Measurements from ENCODE around the gene RNF17.
"Not testable (repeated sequence)": the region's sequence is repeated elsewhere in the genome, so short reads cannot be mapped to it uniquely, and the experiment has no call there.

Gene RNF17, protein sequence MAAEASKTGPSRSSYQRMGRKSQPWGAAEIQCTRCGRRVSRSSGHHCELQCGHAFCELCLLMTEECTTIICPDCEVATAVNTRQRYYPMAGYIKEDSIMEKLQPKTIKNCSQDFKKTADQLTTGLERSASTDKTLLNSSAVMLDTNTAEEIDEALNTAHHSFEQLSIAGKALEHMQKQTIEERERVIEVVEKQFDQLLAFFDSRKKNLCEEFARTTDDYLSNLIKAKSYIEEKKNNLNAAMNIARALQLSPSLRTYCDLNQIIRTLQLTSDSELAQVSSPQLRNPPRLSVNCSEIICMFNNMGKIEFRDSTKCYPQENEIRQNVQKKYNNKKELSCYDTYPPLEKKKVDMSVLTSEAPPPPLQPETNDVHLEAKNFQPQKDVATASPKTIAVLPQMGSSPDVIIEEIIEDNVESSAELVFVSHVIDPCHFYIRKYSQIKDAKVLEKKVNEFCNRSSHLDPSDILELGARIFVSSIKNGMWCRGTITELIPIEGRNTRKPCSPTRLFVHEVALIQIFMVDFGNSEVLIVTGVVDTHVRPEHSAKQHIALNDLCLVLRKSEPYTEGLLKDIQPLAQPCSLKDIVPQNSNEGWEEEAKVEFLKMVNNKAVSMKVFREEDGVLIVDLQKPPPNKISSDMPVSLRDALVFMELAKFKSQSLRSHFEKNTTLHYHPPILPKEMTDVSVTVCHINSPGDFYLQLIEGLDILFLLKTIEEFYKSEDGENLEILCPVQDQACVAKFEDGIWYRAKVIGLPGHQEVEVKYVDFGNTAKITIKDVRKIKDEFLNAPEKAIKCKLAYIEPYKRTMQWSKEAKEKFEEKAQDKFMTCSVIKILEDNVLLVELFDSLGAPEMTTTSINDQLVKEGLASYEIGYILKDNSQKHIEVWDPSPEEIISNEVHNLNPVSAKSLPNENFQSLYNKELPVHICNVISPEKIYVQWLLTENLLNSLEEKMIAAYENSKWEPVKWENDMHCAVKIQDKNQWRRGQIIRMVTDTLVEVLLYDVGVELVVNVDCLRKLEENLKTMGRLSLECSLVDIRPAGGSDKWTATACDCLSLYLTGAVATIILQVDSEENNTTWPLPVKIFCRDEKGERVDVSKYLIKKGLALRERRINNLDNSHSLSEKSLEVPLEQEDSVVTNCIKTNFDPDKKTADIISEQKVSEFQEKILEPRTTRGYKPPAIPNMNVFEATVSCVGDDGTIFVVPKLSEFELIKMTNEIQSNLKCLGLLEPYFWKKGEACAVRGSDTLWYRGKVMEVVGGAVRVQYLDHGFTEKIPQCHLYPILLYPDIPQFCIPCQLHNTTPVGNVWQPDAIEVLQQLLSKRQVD (N-terminal part only)

DNA sequence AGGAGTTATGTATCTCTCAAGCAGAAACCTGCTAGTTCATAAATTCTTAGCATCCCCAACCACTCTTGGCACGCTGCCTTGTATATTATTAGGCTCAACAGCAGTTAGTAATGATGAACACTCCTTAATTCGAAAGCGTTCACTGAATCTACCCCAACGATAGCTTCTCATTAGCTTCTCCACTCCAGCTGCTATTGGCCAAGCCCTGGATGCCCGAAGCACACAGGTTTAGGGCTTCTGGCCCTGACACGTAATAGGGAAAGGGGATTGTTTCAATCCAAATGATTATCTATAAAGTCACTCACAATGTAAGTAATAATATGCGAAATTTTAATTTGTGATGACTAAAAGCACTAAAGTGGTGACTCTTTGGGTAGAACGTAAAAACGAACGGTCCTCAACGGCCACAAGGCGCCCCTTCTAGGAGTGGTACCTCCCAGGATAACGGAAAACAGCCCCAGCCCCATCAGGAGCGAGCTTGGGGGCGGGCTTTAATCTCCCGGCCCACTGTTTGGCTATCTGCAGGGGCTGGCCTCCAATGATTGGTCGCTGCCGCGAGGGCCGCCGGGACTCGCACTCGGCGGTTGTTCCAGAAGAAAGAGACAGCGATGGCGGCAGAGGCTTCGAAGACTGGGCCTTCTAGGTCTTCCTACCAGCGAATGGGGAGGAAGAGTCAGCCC lies at the start of gene RNF17:
Gene RNF17, plus strand, starts transcription at position 574 of the 680 bp plus-strand sequence. Its CDS starts 35 bp downstream, at position 609.
- DNase-seq: peak; percentile 13

DNA sequence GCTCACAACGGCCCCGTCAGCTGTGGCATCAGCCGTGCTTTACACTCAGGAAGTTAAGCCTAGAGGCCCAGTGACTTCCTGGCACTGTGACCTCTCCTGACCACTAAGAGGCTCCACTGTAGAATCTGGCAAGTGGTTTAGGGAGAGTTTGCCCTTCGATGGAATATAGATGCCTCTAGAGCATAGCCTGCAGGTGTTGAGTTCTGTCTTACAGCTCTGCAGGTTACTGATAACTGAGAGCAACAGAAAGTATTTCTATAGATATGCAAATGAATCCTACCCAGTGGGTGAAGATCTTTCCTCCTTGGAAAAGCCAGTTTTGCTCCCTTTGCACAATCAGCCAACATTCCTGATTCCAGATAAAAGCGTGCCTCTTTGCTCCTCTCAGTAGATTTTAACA lies 48.0 kb upstream of the RNF17 start:
- DNase-seq: no peak

DNA sequence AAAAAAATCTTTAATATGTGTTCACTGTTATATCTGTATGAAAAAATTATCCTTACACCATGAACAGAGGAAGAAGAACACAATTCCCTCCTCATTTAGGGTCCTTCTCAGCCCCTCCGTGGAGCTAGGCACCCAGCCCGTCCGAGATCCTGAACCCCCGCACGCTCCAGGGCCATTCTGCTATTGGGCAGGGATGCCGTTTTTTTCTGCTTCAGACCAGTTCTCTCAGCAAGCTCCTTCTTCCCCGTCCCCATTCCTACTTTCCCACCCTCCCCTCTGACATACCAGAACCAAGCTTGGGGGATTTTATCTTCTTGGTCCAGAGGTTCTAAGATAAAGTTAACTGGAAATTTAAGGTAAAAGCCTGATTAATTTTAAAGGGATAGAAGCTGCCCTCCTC lies 47.5 kb upstream of the RNF17 start:
- no peak for DNase-seq

DNA sequence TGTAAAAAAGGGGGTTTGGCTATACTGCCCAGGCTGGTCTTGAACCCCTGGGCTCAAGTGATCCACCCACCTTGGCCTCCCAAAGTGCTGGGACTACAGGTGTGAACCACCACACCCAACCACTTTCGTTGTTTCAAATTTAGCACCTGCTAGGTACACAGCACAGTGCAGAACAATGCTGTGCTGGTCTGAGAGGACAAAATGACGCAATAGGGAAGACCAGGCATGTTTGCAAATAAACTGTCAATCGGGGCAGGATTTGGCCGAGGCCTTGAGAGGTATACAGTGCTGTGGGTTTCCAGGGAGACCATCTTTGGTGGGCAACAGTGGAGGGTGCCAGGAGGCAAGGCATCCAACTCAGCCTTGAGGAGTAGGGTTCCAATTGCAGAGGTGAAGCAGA lies 46.8 kb upstream of the RNF17 start:
- no peak for DNase-seq

DNA sequence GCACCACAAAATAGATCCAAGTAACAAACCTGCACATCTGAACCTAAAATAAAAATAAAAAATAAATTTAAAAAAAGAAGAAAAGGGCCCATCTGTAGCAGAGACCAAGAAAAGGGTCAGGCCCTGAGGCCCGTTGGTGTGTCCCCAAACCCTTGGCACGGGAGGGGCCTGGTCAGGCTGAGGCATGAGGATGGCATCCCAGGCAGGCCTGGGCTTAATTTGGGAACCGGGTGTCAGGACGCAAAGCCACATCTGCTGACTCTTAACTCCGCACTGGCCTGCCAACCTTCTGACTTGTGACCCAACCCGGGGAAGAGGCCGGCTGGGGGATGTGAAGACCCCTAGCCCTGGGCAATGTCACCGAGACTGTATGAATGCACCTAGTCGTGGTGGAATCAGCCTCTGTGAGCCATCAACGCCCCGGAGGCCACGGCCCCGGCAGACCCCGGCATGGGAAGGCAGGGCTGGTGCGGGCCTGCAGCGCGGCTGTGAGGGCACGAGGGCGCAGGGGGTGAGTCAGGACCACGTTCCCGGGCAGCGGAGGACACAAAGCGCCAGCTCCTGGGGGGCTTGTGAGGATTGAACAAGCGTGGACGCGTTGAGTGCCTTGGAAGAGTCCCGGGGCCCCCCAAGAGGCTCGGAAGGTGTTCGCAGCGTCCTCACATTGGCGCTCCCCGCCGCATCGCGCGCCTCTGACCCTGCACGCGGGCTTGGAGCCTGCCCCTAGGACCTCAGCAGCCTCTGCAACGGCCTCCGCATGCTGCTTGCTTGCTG lies 45.6 kb upstream of the RNF17 start:
- DNase-seq: no peak

DNA sequence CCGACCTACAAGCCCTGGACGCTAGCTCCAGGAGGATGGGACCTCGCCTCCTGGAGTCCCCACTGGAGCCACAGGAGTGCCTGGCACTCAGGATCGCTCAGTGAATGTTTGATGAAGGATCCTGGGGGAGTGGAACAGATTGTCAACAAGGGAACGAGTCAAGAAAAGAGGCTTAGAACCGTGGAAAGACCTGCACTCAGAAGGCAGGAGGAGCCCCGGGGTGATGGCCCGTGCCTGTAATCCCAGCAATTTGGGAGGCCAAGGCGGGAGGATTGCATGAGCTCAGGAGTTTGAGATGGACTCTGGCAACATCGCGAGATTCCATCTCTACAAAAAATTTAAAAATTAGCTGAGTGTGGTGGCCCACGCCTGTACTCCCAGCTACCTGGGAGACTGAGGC lies 44.8 kb upstream of the RNF17 start:
- no peak for DNase-seq

DNA sequence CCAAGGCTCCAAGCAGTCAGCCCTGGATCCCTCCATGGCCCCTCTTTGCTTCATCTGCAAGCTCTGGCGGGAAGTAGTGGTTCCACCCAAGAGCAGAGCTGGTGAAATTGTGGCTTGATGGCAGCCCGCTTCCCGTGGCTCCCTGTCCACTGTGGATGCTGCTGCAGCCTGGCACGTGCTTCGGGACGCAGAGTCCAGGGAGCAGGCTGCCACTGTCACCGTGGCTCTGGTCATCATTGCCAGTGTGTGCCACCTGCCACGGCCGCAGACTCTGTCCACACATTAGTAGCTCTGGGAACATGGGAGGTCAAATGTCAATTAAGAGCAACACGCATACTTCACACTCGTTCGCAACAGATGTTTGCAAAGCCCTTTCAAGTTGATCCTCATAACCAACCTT lies 40.8 kb upstream of the RNF17 start:
- DNase-seq: no peak

DNA sequence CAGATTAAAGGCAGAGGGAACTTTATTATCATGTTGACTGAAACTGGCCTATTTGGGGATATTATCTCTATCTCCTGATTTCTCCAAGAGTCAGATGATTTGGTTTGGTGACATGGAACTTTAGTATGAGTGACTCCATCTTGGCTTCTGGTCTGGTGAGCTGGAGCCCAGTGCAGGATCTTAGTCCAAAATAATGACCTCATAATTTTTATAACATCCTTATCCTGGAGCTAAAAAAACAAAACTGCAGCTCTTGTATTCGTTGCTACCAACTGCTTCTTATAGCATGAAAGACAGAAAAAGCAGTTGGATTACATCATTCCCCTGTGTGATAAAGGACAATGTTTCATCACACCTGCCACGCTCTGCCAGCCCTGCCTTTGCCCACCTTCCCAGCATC lies 39.3 kb upstream of the RNF17 start:
- no peak for DNase-seq

DNA sequence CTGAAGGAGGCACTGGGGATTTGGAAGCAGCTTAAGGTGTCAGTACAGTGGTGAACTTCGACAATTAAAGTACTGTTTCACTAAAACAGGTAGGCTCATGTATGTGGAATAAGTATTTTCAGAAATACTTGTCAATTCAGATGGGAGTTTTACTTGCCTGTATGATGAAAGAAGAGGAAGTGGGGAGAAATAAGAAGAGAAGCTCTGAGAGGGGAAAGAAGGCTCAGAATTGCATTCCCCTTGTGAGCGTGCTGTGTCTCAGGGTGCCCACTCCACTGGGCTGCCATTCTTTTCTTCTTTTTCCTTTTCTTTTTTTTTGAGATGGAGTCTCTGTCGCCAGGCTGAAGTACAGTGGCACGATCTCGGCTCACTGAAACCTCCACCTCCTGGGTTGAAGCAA lies 38.6 kb upstream of the RNF17 start:
- DNase-seq: no peak

DNA sequence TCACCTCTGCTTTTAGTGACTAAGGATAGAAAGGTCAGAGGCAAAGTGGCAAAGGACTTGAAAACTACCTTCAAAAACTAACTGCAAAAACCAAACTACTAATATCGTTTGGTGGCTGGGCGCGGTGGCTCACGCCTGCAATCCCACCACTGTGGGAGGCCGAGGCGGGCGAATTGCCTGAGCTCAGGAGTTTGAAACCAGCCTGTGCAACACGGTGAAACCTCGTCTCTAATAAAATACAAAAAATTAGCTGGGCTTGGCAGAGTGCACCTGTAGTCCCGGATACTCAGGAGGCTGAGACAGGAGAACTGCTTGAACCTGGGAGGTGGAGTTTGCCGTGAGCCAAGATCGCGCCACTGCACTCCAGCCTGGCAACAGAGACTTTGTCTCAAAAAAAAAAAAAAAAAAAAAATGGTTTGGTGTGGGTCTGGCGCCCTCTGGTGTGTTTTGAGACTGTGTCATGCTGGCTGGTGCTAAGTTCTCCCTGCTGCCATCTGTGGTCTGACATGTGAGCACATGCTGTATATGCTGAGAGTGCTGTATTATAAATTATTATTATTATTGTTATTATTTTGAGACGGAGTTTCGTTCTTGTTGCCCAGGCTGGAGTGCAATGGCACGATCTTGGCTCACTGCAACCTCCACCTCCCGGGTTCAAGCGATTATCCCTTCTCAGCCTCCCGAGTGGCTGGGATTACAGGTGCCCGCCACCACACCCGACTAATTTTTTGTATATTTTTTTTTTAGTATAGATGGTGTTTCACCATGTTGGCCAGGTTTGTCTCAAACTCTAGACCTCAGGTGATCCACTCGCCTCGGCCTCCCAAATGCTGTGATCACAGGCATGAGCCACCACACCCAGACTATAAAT lies 36.0 kb upstream of the RNF17 start:
- DNase-seq: peak; percentile 77

DNA sequence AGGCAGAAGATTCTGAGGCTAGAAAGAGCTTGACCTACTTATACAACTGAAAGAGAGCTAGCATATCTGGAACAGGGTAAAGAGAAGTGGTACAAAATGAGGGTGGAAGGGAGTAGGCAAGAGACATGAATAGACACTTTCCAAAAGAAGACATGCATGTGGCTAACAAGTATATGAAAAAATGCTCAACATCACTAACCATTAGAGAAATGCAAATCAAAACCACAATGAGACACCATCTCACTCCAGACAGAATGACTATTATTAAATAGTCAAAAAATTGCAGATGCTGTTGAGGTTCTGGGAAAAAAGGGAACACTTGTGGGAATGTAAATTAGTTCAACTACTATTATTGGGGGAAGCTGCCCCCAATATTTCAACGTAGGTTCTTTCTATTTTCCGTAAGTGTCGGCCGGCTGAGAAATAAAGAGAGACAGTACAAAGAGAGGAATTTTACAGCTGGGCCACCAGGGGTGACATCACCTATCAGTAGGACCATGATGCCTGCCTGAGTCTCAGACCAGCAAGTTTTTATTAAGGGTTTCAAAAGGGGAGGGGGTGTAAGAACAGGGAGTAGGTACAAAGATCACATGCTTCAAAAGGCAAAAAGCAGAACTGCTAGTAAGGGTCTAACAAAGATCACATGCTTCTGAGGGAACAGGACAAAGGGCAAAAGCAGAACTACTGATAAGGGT lies 32.9 kb upstream of the RNF17 start:
- DNase-seq: not testable (repeated sequence)

DNA sequence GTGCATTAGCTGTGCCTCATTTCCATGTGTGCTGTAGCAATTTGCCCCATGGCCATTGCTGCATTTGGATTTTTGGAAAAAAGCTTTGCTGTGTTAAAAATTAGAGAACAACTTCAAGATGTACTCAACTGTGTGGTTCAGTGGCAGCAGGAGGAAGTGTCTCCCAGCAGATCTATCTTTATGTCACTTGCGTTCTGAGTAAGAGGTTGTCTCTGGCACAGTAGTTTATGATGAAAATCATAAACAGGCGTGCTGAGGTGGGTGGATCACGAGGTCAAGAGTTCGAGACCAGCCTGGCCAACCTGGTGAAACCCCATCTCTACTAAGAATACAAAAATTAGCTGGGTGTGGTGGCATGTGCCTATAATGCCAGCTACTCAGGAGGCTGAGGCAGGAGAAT lies 29.0 kb upstream of the RNF17 start:
- DNase-seq: no peak

DNA sequence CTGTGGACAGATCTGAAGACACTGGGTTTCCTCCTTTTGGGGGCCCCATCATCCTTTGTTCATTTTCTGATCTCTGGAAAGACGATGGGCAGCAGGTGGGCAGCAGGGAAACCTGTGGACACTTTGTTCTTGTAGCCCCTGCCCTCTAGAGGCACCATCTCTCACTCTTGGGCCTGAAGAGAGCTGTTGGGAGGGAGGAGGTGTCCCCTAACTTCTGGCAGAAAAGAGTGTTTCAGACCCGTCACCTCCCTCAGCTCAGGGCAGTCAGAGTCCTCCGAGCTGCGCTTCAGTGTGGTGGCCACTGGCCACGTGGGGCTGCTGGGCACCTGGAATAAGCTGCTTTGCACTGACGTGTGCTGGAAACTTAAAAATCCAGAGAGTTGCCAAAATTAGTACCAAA lies 26.9 kb upstream of the RNF17 start:
- no peak for DNase-seq

DNA sequence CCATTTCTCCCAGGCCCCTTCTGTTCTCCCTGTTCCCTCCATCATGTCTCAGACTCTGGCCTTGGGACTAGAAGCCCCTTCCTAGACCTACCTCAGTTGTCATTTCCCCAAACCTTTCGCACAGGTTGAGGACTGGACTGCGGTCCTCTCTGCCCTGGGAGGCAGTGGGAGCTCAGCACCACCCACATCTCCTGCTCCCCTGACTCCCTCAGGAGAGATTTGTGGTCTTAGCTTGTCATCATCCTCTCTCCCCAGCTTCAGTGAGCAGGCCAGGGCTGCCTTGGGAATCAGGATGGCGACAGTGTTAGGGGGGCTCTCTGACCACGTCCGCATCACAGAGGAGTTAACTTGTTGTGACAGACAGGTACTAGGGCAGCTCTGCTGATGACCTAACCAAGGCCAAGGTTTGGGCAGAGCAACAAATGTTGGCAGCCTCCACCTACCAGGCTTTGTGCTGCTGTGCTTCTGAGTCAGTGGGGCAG lies 25.6 kb upstream of the RNF17 start:
- DNase-seq: no peak

DNA sequence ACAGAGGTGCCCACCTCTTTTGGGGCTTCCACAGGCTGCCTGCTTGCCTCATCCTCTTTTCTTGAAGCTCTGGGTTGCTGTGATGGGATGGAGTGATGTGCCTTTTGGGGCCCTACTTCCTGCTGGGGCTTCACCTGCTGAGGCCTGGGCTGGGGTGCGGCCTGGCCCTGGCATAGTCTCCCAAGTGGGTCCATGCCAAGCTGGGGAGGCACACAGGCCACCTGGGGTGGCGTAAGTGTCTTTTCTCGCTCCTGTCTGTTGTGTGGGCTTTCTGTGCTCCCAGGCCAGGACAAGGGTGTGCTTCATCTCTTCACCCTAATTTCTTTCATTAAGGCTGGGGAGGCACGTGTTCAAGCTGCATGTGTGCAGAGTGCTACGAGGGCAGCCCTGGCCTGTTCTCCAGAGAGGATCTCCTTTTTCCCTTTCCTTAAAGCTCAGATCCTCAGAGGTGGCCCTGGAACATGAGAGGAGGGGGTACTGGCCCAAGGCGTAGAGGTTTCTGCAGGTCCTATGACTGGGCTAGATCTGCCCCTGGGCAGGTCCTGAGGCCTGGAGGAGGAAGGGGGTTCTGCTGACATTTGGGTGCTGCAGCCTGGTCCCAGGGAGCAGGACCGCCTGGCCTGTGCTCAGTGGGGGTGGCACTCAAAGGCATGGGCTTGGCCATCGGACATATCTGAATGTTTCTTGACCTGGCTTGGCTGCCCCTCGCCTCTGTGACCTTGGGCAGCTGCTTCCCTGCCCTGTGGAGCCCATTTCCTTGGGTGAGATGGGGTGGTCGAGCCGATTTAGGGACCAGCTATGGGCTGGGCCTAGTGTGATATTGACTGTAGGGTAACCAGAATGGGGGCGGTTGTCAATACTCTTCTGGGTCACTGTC lies 23.7 kb upstream of the RNF17 start:
- DNase-seq: no peak

DNA sequence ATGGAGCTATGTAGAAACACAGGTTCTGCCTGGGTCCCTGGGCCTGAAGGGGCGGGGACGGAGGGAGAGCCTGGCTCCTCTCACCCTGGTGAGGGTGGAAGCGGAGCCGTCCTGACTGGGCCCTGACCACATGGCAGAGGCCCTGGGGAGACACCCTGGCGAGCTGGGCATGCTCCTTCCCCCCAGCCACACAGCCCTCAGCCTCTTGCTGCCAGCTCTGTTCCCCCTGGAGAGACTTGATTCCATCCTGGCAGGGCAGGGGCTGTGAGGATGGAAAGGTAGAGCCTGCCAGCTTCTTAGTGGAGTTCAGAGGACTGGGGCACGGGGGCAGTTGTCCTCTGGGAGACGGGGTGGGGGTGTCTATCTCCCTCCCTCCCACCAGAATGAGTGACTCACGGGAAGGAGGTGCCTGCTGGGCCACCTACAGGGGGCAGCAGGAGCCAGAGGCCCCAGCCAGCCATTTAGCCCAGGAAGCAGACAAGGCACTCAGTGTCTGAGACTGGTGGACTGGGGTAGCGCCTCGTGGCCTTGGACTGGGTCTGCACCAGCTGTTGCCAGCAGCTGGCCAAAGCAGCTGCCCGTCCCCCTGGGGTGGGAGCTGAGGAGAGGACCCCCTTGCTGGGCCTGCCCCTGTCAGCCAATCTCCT lies 22.8 kb upstream of the RNF17 start:
- no peak for DNase-seq

DNA sequence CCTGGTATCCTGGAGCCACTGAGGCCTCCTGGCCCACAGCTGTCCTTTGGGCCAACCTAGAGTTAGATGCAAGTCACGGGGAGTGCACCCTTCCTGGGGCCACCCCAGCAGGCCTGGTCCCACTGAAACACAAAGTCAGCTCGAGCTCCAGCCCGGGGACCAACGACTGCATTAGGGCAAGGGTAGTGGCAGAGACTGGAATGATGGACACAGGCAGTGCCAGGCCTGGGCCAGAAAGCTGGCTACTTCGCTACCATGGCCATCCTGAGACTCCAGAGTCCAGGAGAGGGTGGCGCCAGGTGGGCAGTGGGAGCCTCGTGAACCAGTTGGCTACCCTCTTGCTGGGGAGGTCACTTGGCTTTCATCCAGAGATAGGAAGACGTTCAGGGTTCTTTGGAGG lies 22.2 kb upstream of the RNF17 start:
- DNase-seq: no peak

DNA sequence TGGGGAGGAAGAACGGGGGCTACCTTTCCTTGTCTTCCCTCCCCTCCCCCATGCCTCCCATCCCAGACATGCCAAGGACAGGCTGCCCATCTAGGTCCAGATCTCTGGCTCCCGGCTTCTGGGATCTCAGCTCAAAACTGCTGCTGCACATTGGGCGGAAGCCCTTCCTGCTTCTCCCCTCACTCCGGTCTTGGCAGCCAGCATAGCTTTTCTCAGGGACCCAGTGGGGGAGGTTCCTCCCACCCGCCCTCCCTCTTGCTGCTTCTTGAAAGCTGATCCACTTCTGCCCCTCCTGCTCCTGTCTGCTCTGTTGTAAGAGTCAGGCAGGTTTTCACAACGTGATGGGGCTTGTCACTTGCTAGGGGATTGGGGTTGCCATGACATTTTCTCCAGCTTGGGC lies 21.7 kb upstream of the RNF17 start:
- DNase-seq: peak; percentile 22
